Measurements from ENCODE around the gene ANXA2. TPM values are rescaled to one million over a fixed set of nuclear protein-coding genes. Genes with fewer than 3 reads are reported as not detected.

The ANXA2 gene
- total and polyA plus RNA-seq, 2 donors (not counting 1 experiment from before 2014, with no cell fraction given), result 116 to 133 TPM

GRCh38 chr15:60391722-60392315 lies 6.0 kb downstream of the ANXA2 start:
- Histone ChIP-seq H3K9me3 (ENCODE audit: control extremely low read depth in 1 of 3, control insufficient read depth in 2 of 3, insufficient read depth in 1 of 3, low read length in 2 of 3) (no peaks in the 10 kb centered on the region), H3K27me3 (replicated peaks in 1 of 4; ENCODE audit: control extremely low read depth in 1 of 4, control insufficient read depth in 3 of 4, insufficient read depth in 4 of 4, low read length in 3 of 4) (no peaks in the 10 kb centered on the region), H3K79me2 (ENCODE audit: control insufficient read depth, insufficient read depth, low read length) (peaks cover 65% of the 10 kb centered on the region), H3K4me3 (ENCODE audit: control extremely low read depth in 1 of 5, extremely low read depth in 1 of 5, insufficient read depth in 1 of 5, low read depth in 2 of 5, low read length in 4 of 5) (no peak overlapping the region), H3K4me1 (ENCODE audit: control insufficient read depth in 2 of 2, insufficient read depth in 2 of 2, low read length in 2 of 2) (peaks cover 5 to 19% of the 10 kb centered on the region in 2 donors), H3K27ac (ENCODE audit: low read length in 2 of 2) (no peak overlapping the region), H2AFZ (ENCODE audit: insufficient read depth, low read depth, low read length, poor library complexity, severe bottlenecking) (no peak overlapping the region), H3K9ac (ENCODE audit: low read length) (no peak overlapping the region), H3K36me3 (replicated peaks in 1 of 2; ENCODE audit: control extremely low read depth in 1 of 2, control insufficient read depth in 1 of 2, extremely low read depth in 1 of 2, insufficient read depth in 2 of 2, low read length in 1 of 2) (peaks cover 0 to 7% of the 10 kb centered on the region in 2 experiments), H3K4me2 (replicated peaks; ENCODE audit: low read depth, low read length, poor library complexity, severe bottlenecking) (no peak overlapping the region), H4K20me1 (ENCODE audit: control insufficient read depth, insufficient read depth, low read length, poor library complexity, severe bottlenecking) (peaks cover 24% of the 10 kb centered on the region)
- ATAC-seq (ENCODE audit: low read depth) (no peak), DNase-seq (no peak)
- Mint-ChIP-seq H3K27ac (no peak overlapping the region), H3K9me3 (ENCODE audit: insufficient read depth) (no peaks in the 10 kb centered on the region), H3K4me1 (peaks cover 55% of the 10 kb centered on the region), H3K4me3 (no peak overlapping the region), H3K27me3 (no peaks in the 10 kb centered on the region)
- intact Hi-C loops (cut with micrococcal nuclease), result loop anchor here (10.0 kb wide), 1 partner anchor 1617 kb away; the partner anchor contains the start of gene MINDY2
- ChIA-PET CTCF (no interaction called here), POLR2A (interaction anchor here (0.6 kb wide), 1 partner anchor 19 kb away, joined by 5 read pairs; no protein-coding TSS in a partner anchor)
- WGBS (ENCODE audit: insufficient coverage), result 50% methylated on average over 2 of the region's 4 CpGs
- TF ChIP-seq CTCF (IDR thresholded peaks at IDR 0.05) (no peak), EZH2 (IDR thresholded peaks at IDR 0.05; ENCODE audit: borderline replicate concordance, insufficient read depth, low read depth, low read length, poor library complexity, severe bottlenecking) (no peak)

GRCh38 chr15:60390871-60391501 lies 6.8 kb downstream of the ANXA2 start:
- Histone ChIP-seq H3K36me3 (replicated peaks in 1 of 2; ENCODE audit: control extremely low read depth in 1 of 2, control insufficient read depth in 1 of 2, extremely low read depth in 1 of 2, insufficient read depth in 2 of 2, low read length in 1 of 2) (peaks cover 0 to 4% of the 10 kb centered on the region in 2 experiments), H3K9ac (ENCODE audit: low read length) (no peak overlapping the region), H3K4me2 (replicated peaks; ENCODE audit: low read depth, low read length, poor library complexity, severe bottlenecking) (no peak overlapping the region), H3K4me3 (ENCODE audit: control extremely low read depth in 1 of 5, extremely low read depth in 1 of 5, insufficient read depth in 1 of 5, low read depth in 2 of 5, low read length in 4 of 5) (no peak overlapping the region), H2AFZ (ENCODE audit: insufficient read depth, low read depth, low read length, poor library complexity, severe bottlenecking) (no peak overlapping the region), H4K20me1 (ENCODE audit: control insufficient read depth, insufficient read depth, low read length, poor library complexity, severe bottlenecking) (peaks cover 19% of the 10 kb centered on the region), H3K79me2 (ENCODE audit: control insufficient read depth, insufficient read depth, low read length) (peaks cover 59% of the 10 kb centered on the region), H3K9me3 (ENCODE audit: control extremely low read depth in 1 of 3, control insufficient read depth in 2 of 3, insufficient read depth in 1 of 3, low read length in 2 of 3) (no peaks in the 10 kb centered on the region), H3K27ac (ENCODE audit: low read length in 2 of 2) (no peak overlapping the region), H3K4me1 (ENCODE audit: control insufficient read depth in 2 of 2, insufficient read depth in 2 of 2, low read length in 2 of 2) (peaks cover 0 to 10% of the 10 kb centered on the region in 2 donors), H3K27me3 (replicated peaks in 1 of 4; ENCODE audit: control extremely low read depth in 1 of 4, control insufficient read depth in 3 of 4, insufficient read depth in 4 of 4, low read length in 3 of 4) (no peaks in the 10 kb centered on the region)
- ChIA-PET CTCF (no interaction called here), POLR2A (no interaction called here)
- WGBS (ENCODE audit: insufficient coverage), result 86% methylated on average over 5 of the region's 6 CpGs
- Mint-ChIP-seq H3K4me1 (peaks cover 48% of the 10 kb centered on the region), H3K27ac (no peak overlapping the region), H3K27me3 (no peaks in the 10 kb centered on the region), H3K4me3 (no peak overlapping the region), H3K9me3 (ENCODE audit: insufficient read depth) (no peaks in the 10 kb centered on the region)
- DNase-seq, result no peak
- TF ChIP-seq EZH2 (IDR thresholded peaks at IDR 0.05; ENCODE audit: borderline replicate concordance, insufficient read depth, low read depth, low read length, poor library complexity, severe bottlenecking), result no peak
- no peak for TF ChIP-seq CTCF (IDR thresholded peaks at IDR 0.05)
- intact Hi-C loops (cut with micrococcal nuclease), result loop anchor here (10.0 kb wide), 1 partner anchor 1616 kb away; the partner anchor contains the start of gene MINDY2
- no peak for ATAC-seq (ENCODE audit: low read depth)
